Measurements from ENCODE around the gene MLLT3.

The MLLT3 gene

DNA sequence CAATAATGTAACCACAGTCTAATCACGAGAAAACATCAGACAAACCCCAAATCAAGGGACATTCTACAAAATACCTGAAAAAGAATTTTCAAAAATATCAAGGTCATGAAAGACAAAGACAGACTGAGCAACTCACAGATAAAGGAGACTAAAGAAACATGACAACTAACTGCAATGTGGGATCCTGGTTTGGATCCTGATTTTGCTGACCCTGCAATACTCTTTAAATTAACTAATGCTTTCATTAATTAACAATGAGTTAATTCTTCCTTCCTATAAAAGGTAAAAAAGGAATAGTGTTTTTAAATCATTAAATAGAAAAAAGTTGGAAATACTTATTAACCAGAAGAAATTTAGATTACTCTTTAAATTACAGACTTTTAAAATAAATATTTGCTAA, 103.6 kb downstream of the MLLT3 start:
- no peak for DNase-seq (ENCODE audit: low read depth in 2 of 3, low spot score in 1 of 3)

DNA sequence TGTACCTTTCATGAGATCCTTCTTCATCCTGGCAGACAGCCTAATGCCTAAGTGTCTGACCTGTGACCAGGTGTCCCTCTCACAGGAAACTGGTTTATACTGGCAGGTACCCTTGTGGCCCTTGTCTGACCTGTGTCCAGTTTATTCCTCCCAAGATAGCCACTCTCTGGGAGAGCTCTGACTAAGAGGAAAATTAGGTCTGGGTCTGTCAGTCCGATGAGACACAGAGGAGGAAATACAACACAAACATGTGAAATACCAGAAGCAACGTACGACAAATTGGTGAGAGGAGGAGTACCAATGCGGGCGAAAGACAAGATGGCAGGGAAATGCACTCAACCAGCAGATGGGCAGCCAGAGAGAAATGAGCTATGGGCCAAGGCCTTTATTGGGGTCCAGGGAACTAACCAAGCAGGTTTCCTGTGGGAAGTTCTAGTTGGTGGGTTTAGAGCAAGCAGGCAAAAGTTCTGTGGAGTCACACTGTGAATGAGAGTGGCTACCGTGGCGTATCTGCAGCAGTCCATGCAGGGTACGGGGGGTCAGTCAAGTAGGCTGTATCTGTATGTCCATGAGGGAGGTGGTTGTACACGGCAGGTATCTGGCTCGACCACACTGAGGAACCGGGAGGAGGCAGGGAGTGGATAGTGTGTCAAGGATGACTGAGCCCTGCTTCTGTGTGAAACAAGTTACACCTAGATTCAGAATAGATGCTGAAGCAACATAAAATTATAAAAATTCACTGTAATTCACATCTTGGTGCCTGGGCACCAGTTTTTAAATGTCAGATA, 109.0 kb downstream of the MLLT3 start:
- no peak for DNase-seq (ENCODE audit: low read depth in 2 of 3, low spot score in 1 of 3)

DNA sequence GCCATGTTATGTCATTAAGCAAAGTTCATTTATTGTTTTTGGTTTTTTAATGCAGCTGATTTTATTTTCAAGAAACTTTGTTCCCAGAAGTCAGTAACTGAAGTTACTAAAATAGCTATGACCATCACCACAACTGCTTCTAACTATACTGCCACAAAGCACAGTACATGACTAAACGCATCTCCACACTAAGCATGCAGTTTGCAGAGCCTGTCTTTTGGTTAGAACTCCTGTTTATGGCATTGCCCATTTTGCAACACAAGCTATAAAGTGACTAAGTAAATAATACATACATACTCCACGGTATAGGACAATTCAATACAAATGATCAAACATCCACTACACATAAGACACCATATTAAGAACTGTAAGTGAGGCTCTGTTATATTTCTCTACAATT, 109.7 kb downstream of the MLLT3 start:
- no peak for DNase-seq (ENCODE audit: low read depth in 2 of 3, low spot score in 1 of 3)

DNA sequence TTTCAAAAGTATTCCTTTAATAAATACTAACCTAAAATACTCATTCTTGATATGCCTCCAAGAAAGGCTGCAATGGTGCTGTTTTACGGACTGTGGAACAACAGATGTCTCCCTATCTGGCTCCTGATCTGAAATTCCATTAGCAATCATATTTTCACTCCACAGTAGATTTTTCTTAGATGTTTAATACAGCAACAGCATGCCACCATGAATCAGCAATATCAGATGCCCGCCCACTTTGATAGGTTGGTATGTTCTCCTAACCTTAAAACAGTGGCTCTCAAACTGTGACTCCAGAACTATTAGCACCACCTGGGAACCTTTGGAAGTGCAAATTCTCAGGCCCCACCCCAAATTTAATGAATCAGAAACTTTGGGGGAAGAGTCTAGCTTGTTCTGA, 110.2 kb downstream of the MLLT3 start:
- DNase-seq (ENCODE audit: low read depth in 2 of 3, low spot score in 1 of 3) = no peak

DNA sequence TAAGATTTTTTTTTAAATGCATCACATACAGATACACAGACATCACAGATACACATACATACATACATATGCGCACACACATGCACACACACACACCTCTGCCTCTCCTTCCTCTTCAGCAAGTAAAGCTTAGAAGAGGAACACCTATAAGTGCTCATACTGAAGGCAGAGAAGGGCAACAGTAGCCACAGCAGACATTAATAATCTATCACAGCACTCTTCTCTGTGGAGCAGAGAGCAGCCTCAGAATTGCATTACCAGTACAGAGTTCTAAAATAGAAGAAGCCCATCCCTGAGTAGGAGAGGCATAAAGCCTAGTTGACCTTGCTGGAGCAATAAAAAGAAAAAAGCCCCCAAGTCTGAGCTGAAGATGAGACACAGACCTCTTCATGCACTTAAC, 110.6 kb downstream of the MLLT3 start:
- no peak for DNase-seq (ENCODE audit: low read depth in 2 of 3, low spot score in 1 of 3)

DNA sequence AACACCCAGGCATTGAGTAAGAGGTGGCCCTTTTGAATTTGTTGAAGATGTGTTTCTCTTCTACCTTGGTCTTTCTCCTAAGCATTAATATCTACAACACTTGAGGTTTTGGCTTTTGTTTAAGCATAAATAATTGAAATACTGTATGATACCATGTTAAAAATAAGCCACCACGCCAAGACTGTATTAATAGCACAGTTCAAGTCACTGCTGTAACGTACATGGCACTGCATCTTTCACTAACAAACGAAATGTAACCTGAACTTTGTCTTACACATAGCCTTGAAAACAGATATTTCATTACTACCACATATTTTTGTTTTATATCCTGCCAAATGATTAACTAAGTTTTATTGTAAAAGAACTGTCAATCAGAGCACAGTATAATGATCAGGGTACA, 112.8 kb downstream of the MLLT3 start:
- DNase-seq (ENCODE audit: low read depth in 2 of 3, low spot score in 1 of 3) = no peak

DNA sequence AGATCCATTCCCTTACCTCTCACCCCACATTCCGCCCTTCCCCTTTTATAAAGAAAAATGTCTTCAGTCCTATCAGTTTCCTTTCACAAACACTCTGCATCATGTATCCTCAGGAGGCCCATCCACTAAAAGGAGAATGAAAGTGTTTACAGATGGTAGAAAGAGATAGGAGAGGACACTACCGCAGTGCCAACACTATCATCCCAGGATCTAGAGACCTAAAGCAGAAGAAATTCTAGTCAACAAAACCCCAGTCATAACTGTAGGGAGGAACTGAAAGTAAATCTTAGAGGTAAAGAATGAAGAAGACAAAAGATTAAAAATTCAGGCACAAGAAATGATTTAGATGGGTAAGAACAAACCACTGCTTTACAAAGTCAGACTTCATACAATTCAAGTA, 114.1 kb downstream of the MLLT3 start:
- DNase-seq (ENCODE audit: low read depth in 2 of 3, low spot score in 1 of 3) = no peak

DNA sequence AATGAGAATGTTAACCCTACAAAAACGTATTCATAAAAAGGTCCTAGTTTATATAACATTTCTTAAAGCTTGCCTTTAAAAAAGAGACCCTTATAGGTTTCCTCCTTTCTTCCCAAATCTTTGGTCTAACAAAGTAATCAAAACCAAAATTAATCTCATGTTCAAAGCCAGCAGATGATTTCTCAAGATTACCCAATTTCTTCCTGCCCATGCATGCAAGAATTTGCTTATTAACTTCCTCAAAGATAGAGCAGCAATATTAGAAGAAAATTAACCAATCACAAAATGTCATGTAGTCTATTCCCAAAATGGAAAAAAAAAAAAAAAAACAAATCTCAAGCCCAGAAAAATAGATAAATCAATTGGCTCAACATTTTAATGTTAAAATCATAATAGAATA, 114.9 kb downstream of the MLLT3 start:
- DNase-seq (ENCODE audit: low read depth in 2 of 3, low spot score in 1 of 3) = no peak

DNA sequence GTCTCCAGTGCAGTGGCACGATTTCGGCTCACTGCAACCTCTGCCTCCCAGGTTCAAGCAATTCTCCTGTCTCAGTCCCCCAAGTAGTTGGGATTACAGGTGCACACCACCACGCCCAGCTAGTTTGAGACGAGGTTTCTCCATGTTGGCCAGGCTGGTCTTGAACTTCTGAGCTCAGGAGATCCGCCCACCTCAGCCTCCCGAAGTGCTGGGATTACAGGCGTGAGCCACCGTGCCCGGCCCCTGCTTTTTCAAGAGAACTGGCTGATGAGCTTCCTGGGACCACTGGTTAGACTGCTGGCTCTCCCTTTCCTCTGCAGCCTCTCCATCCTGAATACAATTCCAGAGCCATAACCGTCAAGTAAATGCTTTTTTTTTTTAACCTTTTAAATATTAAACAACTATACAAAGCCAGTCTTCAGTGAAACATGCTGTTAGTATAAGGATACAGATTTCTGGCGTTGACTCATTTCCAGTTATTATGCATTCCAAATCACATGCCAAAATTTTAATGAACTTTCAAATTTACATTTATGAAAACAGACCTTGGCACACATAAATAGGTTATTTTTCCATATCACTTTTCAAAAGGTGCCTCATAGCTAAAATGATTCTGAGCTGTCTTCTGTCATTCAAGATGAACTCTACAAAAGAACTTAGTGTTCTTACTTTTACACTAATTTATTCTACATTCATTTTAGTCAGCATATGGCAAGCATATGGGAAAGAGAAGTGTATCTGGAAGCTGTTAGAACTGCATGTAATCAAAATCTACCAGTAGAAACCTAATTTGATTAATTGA, 116.0 kb downstream of the MLLT3 start:
- DNase-seq (ENCODE audit: low read depth in 2 of 3, low spot score in 1 of 3) = no peak

DNA sequence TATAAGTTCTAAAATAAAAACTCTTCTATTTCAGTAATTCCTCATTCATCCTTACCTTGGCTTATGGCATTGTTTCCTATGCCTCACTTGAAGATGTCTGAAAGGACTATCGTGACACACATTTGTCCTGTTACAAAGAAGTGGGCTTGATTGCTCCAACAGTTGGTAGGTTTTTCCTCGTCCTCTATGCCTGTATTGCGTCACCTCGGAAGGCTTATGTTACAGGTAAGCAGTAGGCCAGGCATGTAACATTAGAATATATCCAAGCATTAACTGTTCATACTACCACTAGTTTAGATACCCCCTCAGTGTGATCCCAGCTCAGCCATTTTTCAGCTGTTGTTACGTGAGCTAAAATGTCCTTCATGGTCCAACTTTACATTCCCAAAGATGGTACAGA, 116.7 kb downstream of the MLLT3 start:
- DNase-seq (ENCODE audit: low read depth in 2 of 3, low spot score in 1 of 3) = no peak

DNA sequence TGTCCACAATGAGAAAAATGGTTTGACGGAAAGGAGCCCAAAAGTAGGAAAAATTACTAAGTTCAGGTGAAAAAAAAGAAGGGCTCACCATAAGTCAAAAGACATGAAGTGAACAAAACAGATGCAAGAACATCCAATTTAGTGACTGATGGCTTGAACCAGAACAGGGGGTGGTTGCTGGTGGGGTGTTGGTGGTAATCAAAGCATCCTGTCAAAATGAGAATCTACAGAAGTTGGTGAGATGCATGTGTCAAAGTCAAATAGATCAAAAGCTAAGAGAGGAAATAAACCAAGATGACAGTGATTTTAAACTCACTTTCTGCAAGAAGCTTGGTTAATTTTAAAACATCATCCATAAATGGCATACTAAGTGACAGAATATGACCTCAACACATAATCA, 117.4 kb downstream of the MLLT3 start:
- no peak for DNase-seq (ENCODE audit: low read depth in 2 of 3, low spot score in 1 of 3)

DNA sequence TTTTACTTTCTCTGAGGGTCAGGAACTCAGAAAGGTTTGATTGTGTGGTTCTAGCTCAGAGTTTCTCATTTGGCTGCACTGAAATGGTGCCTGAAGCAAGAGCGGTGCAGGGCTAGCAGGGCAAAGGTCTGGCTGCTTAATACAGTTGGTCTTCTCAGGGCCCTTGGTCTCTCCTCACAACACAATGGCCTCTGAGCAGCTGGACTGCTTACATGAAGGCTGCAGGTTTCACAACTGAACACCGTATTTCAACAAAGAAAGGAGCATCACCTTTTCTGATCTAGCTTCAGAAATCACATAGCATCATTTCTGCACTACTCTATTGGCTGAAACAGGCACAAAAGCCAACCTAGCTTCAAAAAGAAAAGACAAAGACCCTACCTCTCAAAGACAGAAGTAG, 122.2 kb downstream of the MLLT3 start:
- no peak for DNase-seq (ENCODE audit: low read depth in 2 of 3, low spot score in 1 of 3)

DNA sequence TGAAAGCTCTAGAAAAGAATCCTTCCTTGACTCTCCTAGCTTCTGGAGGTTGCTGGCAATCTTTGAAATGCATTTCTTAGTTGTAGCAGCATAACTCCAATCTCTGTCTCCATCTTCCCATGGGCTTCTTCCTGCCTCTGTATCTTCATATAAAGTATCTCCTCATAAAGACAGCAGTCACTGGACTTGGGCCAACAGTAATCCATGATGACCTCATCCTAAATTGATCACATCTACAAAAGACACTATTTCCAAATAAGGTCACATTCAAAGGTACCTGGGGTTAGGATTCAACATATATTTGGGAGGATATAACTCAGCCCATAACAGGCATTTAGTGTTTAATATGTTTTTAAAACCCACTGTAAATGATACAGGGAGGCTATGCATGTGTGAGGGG, 123.3 kb downstream of the MLLT3 start:
- no peak for DNase-seq (ENCODE audit: low read depth in 2 of 3, low spot score in 1 of 3)

DNA sequence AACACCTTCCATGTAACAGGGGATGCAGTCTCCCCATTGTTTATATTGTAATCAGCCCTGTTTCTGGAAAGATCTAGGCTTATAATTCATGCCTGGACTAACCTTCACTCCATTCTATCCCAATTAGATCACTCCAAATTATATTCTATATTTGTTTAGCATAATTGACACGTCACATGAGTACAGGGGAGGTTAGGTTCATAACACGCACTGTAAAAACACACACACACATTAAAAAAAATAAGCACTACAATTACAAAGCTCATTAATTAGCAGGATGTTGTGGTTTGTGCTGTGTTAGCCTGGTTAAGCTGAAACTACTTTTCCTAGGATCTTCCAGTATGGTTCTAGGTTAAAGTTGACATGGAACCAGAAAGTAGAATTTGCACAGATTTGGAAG, 126.0 kb downstream of the MLLT3 start:
- no peak for DNase-seq (ENCODE audit: low read depth in 2 of 3, low spot score in 1 of 3)

DNA sequence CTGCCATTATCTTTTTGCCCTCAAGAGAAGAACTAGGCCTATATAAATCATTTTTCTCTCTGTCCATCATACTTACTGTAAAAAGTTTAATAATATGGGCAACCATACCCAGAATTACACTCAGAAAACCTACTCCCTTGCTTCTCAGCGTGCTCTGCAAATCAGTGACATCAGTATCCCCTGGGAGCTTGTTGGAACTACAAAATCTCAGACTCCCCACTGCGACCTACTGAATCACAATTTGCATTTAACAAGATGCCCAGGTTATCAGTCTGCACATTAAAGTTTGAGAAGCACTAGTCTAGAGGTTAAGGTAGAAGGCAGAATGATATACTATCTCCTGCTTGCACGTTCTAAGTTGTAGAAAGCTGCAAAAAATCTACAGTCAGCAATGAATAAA, 127.2 kb downstream of the MLLT3 start:
- no peak for DNase-seq (ENCODE audit: low read depth in 2 of 3, low spot score in 1 of 3)

DNA sequence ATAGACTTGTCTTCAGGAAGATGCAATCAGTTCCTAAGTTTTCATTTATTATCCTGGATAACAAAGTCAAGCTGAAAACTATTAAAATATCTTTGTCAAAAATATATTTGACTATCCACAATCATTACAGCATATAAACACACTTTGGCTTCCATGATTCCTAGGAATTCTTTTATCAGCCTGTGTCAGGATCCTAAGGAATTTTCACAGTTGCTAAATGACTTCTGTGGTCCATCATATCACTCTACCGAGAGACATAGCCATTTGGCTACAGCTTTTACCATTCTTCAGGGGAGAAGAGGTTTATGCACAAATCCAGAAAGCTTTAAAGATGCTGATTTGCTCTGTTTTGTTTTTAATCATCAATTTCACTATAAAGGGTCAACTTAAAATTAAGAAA, 128.3 kb downstream of the MLLT3 start:
- no peak for DNase-seq (ENCODE audit: low read depth in 2 of 3, low spot score in 1 of 3)

DNA sequence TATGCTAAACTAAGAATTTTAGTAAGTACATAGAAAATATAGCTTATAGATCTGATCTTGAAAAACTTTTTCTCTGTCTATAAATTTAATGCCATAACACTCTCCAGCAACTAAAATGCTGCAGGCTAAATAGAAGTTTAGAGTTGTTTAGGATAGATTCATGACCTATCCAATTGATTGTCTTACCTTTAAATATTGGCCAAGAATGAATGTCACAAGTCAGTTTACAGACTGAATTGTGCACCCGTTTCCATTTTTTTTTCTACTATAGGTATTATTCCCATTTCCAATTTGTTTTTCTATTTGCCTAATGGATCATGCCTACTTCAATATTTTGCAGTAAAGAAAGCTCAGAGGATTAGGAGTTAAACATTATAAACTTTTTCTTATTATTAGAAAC, 129.5 kb downstream of the MLLT3 start:
- no peak for DNase-seq (ENCODE audit: low read depth in 2 of 3, low spot score in 1 of 3)

DNA sequence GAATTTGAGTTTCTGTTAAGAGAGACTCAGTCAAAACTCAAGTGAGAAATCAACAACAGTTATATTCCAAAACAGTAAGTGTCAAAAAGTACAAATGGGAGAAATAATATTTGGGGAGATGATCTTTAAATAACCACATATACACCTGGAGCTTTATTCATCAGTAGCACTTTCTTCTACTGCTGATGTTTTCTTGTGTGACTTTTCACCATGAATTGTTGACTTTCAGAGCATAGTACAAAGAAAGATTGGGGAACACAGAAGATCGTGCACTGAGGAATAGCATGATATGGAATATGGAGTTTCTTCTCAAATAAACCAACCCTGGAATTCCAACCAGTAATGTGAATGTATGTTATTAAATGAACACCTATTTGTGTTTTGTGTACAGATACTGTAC, 130.7 kb downstream of the MLLT3 start:
- no peak for DNase-seq (ENCODE audit: low read depth in 2 of 3, low spot score in 1 of 3)

DNA sequence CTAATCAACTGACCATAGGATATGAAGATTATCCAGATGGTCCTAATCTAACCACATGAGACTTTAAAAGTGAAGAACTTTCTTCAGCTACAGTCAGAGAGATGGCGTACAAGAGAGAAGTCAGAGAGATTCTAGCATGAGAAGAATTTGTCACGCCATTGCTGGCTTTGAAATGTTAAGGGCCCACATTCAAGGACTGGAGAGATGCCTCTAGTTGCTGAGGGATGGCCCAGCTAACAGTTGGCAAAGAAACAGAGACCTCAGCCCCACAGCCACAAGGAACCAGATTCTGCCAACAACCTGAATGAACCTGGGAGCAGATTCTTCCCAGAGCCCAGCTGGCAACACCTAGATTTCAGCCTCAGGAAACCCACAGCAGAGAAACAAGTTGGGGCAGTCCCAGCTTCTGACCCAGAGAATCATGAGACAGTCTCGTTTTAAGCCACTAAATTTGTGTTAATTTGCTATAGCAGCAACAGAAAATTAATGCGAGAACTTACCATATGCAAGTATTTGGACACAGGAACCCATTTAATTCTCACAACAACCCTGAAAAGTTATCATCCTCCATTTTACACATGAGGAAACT, 132.0 kb downstream of the MLLT3 start:
- DNase-seq (ENCODE audit: low read depth in 2 of 3, low spot score in 1 of 3) = no peak

DNA sequence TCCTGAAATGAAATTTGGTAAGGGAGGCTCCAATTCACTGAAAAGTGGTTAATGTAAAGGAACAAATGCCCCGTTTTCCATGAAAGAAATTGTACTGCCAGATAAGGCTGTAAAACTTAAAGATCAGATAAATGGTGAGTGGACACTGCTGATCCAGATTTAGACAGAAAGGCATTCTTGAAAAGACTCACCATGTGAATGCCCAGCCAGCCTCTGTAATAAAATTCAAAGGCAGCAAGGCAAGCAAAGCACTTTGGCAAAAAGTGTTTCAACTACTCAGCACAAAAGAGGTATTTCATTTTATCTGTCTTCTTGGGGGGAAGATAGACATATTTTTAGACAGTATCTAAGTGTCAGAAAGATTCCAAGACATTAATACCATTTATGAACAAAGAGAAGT, 133.6 kb downstream of the MLLT3 start:
- DNase-seq (ENCODE audit: low read depth in 2 of 3, low spot score in 1 of 3) = no peak

DNA sequence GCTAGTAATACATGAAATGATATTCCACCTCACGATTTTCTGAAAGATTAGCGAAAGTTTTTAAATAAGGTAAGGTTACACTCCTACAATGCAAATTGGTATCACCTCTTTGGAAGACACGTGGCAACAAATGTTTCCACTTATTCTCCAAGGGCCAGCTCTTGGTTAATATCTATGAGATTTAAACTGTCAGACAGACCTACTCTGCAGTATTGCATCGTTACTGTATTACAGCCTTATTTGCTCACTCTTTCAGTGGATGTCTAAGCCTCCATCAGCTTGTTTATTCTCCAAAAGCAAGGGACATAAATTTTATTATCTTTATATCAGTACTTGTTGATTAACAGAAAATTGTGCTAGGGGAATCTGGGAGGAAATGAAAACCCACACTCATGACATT, 135.7 kb downstream of the MLLT3 start:
- DNase-seq (ENCODE audit: low read depth in 2 of 3, low spot score in 1 of 3) = no peak

DNA sequence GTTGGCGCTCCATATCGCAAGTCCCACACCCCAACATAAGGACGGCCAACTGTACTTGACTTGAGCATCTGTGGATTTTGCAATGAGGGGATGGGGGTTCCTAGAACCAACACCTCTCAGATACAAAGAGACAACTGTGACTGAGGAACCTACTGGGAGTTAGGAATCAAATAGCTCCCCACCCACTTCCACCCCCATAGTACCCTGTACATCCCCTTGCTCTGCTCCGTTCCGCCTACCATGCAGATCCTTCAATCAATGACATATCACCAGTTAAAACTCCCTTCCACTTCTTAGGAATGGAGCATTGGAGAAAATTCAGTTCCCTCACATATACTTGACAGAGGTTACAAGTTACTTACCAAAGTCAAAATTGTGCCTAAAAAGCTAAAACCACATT, 140.9 kb downstream of the MLLT3 start:
- no peak for DNase-seq (ENCODE audit: low read depth in 2 of 3, low spot score in 1 of 3)
